HepG2 (cell line): Measurements from ENCODE around the gene FBXO33. TPM values are rescaled to one million over a fixed set of nuclear protein-coding genes. Genes with fewer than 3 reads are reported as not detected.

Experiments used
- CEBPG ChIP-seq: IDR thresholded peaks from 2 replicates; pipeline ENCODE4 v1.6.1; 2016
- CEBPZ ChIP-seq: IDR thresholded peaks from 2 replicates; pipeline ENCODE4 v1.6.1; 2012; ENCODE audit warnings: low read length, improper control_type of control experiment
- ETV5 ChIP-seq: IDR thresholded peaks from 2 replicates; pipeline ENCODE4 v1.6.1; 2018; ENCODE audit warnings: missing biosample characterization, missing genetic modification reagents, inconsistent platforms, borderline replicate concordance
- FOXK1 ChIP-seq: sonication (generic); formaldehyde crosslinking; IDR thresholded peaks from 2 replicates; pipeline ENCODE4 v1.4.0; 2020; ENCODE audit warnings: low read depth, missing genetic modification reagents, borderline replicate concordance
- KIAA2018 ChIP-seq: sonication (generic); formaldehyde crosslinking; IDR thresholded peaks from 2 replicates; pipeline ENCODE4 v1.5.0; 2020; ENCODE audit warnings: mild to moderate bottlenecking, missing genetic modification reagents, borderline replicate concordance
- MEF2D ChIP-seq: sonication (generic); formaldehyde crosslinking; IDR thresholded peaks from 2 replicates; pipeline ENCODE4 v1.5.1; 2020; ENCODE audit warnings: mild to moderate bottlenecking, missing genetic modification reagents
- MXD1 ChIP-seq: sonication (generic); formaldehyde crosslinking; IDR thresholded peaks from 2 replicates; pipeline ENCODE4 v1.4.0; 2020; ENCODE audit warnings: mild to moderate bottlenecking, missing genetic modification reagents
- SMARCE1 ChIP-seq: fragments of 450-650 bp; IDR thresholded peaks from 2 replicates; pipeline ENCODE4 v1.6.1; 2017; ENCODE audit warnings: borderline replicate concordance
- SMYD3 ChIP-seq: sonication (generic); formaldehyde crosslinking; IDR thresholded peaks from 2 replicates; pipeline ENCODE4 v1.8.1; 2023; ENCODE audit warnings: mild to moderate bottlenecking, missing genetic modification reagents
- SSRP1 ChIP-seq: IDR thresholded peaks from 2 replicates; pipeline ENCODE4 v1.6.1; 2016; ENCODE audit warnings: control low read depth
- TFDP1 ChIP-seq: IDR thresholded peaks from 2 replicates; pipeline ENCODE4 v1.6.1; 2016; ENCODE audit warnings: missing compliant biosample characterization, missing genetic modification reagents, borderline replicate concordance
- THAP7 ChIP-seq: sonication (generic); formaldehyde crosslinking; IDR thresholded peaks from 2 replicates; pipeline ENCODE4 v1.8.1; 2023; ENCODE audit warnings: mild to moderate bottlenecking, missing genetic modification reagents
- ZFP41 ChIP-seq: sonication (generic); formaldehyde crosslinking; IDR thresholded peaks from 2 replicates; pipeline ENCODE4 v1.4.0; 2020; ENCODE audit warnings: mild to moderate bottlenecking, missing genetic modification reagents, borderline replicate concordance
- ZNF17 ChIP-seq: sonication (generic); formaldehyde crosslinking; IDR thresholded peaks from 2 replicates; pipeline ENCODE4 v1.5.0; 2020; ENCODE audit warnings: mild to moderate bottlenecking, missing genetic modification reagents
- ZNF564 ChIP-seq: sonication (generic); formaldehyde crosslinking; IDR thresholded peaks from 2 replicates; pipeline ENCODE4 v1.8.1; 2023; ENCODE audit warnings: mild to moderate bottlenecking, missing genetic modification reagents
- polyA plus RNA-seq, 8 experiments: library from polyadenylated mRNA; depleted of rRNA in 3 of 8; stranded (reverse) in 7 of 8; unstranded in 1 of 8; fragments of >200 nt; fragmentation: Illumina TruSeq in 4 of 8; extraction: Trizol in 4 of 8; gene quantifications; 2 replicates each; pipeline versions ENCODE4 v1.2.1 to v1.2.3, GENCODE V29; 2011 to 2016; ENCODE audit warnings: low read depth in 4 of 8, missing spikeins in 1 of 8, mixed read lengths in 1 of 8; ENCODE audit not compliant: insufficient read depth in 1 of 8
- total RNA-seq, 5 experiments: library from RNA; depleted of rRNA; stranded (reverse); fragments of >200 nt; fragmentation: Illumina TruSeq; extraction: Trizol; gene quantifications; 2 replicates each; pipeline ENCODE4 v1.2.3, GENCODE V29; 2016; ENCODE audit warnings: low read depth in 1 of 5

Gene FBXO33
- total and polyA plus RNA-seq, 2 of the 13 experiments (the other 11 are each of a cell fraction or from before 2014, with no cell fraction given) = 15.5 to 16.9 TPM

GRCh38 chr14:39431416-39432178 lies 636 bp downstream of the FBXO33 start (continued):
- TF ChIP-seq THAP7 (CRISPR knock-in tag) = no peak; the same call in 1 of the 2 replicates
- no peak; the same call in none of the 2 replicates for TF ChIP-seq SMARCE1
- peak; percentile 97 for TF ChIP-seq ZFP41 (CRISPR knock-in tag)
- no peak for TF ChIP-seq KIAA2018 (CRISPR knock-in tag)
- TF ChIP-seq CEBPG (CRISPR knock-in tag) = no peak
- no peak for TF ChIP-seq MEF2D (CRISPR knock-in tag)
- no peak for TF ChIP-seq ZNF17 (CRISPR knock-in tag)
- no peak for TF ChIP-seq ZNF564 (CRISPR knock-in tag)
- no peak for TF ChIP-seq SSRP1 (CRISPR knock-in tag)
- TF ChIP-seq SMYD3 = no peak
- peak; percentile 39; the same call in 1 of the 2 replicates for TF ChIP-seq FOXK1 (CRISPR knock-in tag)
- peak; percentile 92 for TF ChIP-seq MXD1
- TF ChIP-seq ETV5 (CRISPR knock-in tag) = peak; percentile 77
- TF ChIP-seq CEBPZ = no peak
- TF ChIP-seq TFDP1 (CRISPR knock-in tag) = peak; percentile 62; the same call in 1 of the 2 replicates
